Rectal smooth muscle tissue (tissue), 1 donor: Measurements from ENCODE around the gene CTU2.

Experiments used
- H3K27ac ChIP-seq: one replicate; pipeline ENCODE4 v1.7.0; 2013; ENCODE audit warnings: low read depth, low read length, inconsistent platforms
- H3K27me3 ChIP-seq: one replicate; pipeline ENCODE4 v1.7.0; 2013; ENCODE audit warnings: low read length; ENCODE audit not compliant: control insufficient read depth, insufficient read depth
- H3K36me3 ChIP-seq: one replicate; pipeline ENCODE4 v1.7.0; 2013; ENCODE audit warnings: low read length; ENCODE audit not compliant: control insufficient read depth, insufficient read depth
- H3K4me1 ChIP-seq: one replicate; pipeline ENCODE4 v1.7.0; 2013; ENCODE audit warnings: low read length; ENCODE audit not compliant: control insufficient read depth, insufficient read depth
- H3K4me3 ChIP-seq: one replicate; pipeline ENCODE4 v1.7.0; 2013; ENCODE audit warnings: low read length
- H3K9ac ChIP-seq: one replicate; pipeline ENCODE4 v1.7.0; 2013; ENCODE audit warnings: low read length

The CTU2 gene

GRCh38 chr16:88714420-88715302 lies 8.4 kb downstream of the CTU2 start:
- no peak overlapping the region for H3K27ac ChIP-seq
- no peak overlapping the region for H3K4me3 ChIP-seq
- no peaks in the 10 kb centered on the region for H3K27me3 ChIP-seq
- H3K4me1 ChIP-seq = peaks cover 5% of the 10 kb centered on the region
- H3K36me3 ChIP-seq = peaks cover 34% of the 10 kb centered on the region
- no peak overlapping the region for H3K9ac ChIP-seq

DNA sequence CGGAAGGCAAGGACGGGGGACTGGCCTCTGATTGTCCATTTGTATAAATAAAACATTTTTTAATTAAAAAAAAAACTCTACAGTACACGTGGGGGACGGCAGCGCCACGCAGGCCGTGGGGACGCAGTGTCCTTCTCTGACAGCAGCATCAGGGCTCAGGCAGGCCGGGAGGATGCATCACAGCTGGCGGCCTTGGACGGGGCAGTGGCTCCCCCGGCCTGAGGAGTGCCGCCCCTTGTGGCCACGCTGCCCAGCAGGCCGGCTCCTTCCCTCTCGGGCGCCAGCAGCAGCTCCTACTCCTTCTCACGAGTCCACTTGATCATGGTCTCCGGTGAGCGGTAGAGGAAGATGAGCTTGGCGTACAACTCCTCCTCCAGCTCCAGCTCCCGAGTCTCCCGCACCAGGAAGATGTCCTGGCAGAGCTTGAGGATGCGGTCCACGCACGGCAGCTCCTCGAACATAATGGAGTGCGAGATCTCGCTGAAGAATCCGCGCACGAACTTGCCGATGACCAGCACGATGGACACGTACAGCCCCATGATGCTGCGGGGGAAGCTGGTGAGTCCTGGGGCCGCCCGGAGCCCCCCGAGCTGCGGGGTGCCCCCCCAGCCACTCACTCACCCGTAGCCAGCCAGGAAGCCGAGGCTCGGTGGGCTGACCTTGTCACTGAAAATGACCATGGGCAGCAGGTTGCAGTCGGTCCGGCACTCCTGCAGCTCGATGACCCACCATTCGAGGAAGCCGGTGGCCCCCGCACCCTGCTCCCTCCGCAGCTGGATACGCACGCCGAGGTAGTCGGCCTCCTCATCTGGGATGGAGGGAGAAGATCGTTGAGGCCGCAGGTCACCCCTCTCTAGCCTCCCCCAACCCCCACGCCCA lies 9.2 kb downstream of the CTU2 start:
- Histone ChIP-seq H3K27ac (no peak overlapping the region), H3K27me3 (no peaks in the 10 kb centered on the region), H3K4me1 (peaks cover 6% of the 10 kb centered on the region), H3K4me3 (no peak overlapping the region), H3K36me3 (peaks cover 41% of the 10 kb centered on the region), H3K9ac (no peak overlapping the region)

GRCh38 chr16:88716201-88716600 lies 9.9 kb downstream of the CTU2 start:
- Histone ChIP-seq H3K4me1 (peaks cover 6% of the 10 kb centered on the region), H3K27ac (no peak overlapping the region), H3K9ac (no peak overlapping the region), H3K27me3 (no peaks in the 10 kb centered on the region), H3K36me3 (peaks cover 47% of the 10 kb centered on the region), H3K4me3 (no peak overlapping the region)

DNA sequence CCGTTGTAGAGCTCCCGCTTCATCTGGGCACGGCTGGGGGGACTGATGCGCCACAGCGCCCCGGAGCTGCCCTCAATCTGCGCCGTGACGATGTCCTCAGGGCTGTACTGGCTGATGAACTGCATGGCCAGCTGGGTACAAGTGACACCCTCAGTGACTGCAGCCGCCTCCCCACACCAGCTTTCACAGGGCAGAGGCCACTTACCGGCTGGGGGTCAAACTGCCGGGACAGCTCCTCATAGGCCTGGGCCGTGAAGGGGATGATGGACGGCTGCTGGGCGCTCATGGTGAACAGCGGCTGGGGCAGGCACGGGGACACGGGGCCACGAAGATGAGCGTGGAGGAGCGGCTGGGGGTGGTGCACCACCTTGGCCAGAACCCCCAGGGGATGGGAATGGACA lies 10.3 kb downstream of the CTU2 start:
- H3K36me3 ChIP-seq = peaks cover 51% of the 10 kb centered on the region
- no peak overlapping the region for H3K4me3 ChIP-seq
- H3K4me1 ChIP-seq = peaks cover 6% of the 10 kb centered on the region
- no peak overlapping the region for H3K9ac ChIP-seq
- no peak overlapping the region for H3K27ac ChIP-seq
- no peaks in the 10 kb centered on the region for H3K27me3 ChIP-seq

DNA sequence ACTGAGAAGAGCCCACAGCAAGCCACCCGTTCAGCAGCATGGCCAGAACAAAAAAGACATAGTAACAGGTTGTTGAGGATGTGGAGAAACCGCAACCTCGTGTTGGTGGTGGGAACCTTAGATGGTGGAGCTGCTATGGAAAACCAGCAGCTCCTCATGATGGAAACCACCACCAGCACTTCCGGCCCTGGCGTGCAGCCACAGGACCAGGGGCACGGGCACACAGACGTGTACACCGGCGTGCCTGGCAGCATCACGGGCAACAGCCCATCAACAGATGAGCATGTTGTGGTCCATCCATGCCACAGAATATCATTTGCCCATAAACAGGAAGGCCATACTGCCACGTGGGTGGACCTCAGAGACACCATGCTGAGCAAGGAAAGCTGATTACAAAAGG lies 11.9 kb downstream of the CTU2 start:
- Histone ChIP-seq H3K9ac (no peak overlapping the region), H3K27me3 (no peaks in the 10 kb centered on the region), H3K27ac (peak overlapping the region; percentile 71), H3K36me3 (peaks cover 62% of the 10 kb centered on the region), H3K4me3 (no peak overlapping the region), H3K4me1 (peaks cover 6% of the 10 kb centered on the region)

- Histone ChIP-seq H3K27me3 (no peaks in the 10 kb centered on the region), H3K36me3 (peaks cover 69% of the 10 kb centered on the region), H3K4me1 (peaks cover 6% of the 10 kb centered on the region), H3K27ac (peak overlapping the region; percentile 71), H3K4me3 (no peak overlapping the region), H3K9ac (no peak overlapping the region)
These were observed 13.1 kb downstream of the CTU2 start for GRCh38 chr16:88719267-88719932.

DNA sequence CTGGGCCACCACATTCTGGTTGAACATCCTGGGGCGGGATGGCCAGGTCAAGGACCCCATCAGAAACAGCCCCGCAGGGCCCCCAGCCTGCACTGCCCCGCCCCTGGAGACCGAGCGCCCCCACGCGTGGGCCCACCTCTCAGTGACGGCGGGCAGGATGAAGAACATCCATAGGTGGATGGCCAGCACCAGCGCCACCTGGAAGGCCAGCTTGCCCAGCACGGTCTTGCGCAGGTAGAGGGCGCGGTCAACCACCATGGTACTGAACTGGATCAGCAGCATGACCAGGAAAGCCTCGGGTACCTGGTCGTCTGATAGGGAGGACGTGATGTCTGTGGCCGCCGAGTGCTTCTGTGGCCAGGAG lies 13.6 kb downstream of the CTU2 start:
- peak overlapping the region; percentile 71 for H3K27ac ChIP-seq
- no peaks in the 10 kb centered on the region for H3K27me3 ChIP-seq
- H3K36me3 ChIP-seq = peaks cover 66% of the 10 kb centered on the region
- H3K4me1 ChIP-seq = peaks cover 6% of the 10 kb centered on the region
- H3K4me3 ChIP-seq = no peak overlapping the region
- H3K9ac ChIP-seq = no peak overlapping the region

- Histone ChIP-seq H3K4me1 (peaks cover 6% of the 10 kb centered on the region), H3K27ac (no peak overlapping the region), H3K4me3 (no peak overlapping the region), H3K36me3 (peaks cover 68% of the 10 kb centered on the region), H3K9ac (no peak overlapping the region), H3K27me3 (no peaks in the 10 kb centered on the region)
These were observed 14.2 kb downstream of the CTU2 start for GRCh38 chr16:88720396-88720970.

DNA sequence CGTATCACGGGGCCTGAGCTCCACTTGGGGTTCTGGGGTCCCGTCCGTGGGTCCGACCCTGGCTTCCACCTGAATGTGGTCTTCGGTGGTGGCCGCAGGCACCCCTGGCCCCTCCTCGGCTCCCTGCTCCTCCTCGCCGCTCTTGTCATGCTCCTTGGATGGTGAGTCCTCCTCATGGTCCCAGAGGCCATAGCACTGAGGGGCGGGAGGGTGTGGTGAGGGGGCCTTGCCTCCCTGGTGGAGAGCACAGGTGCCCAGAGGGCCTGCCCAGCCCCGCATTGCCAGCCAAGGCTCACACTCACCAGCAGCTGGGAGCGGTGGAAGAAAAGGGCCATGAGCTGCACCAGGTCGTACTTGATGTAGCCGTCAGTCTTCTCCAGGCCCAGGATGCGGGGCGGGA lies 14.9 kb downstream of the CTU2 start:
- Histone ChIP-seq H3K27me3 (no peaks in the 10 kb centered on the region), H3K4me3 (no peak overlapping the region), H3K9ac (no peak overlapping the region), H3K27ac (no peak overlapping the region), H3K36me3 (peaks cover 70% of the 10 kb centered on the region), H3K4me1 (peaks cover 6% of the 10 kb centered on the region)

GRCh38 chr16:88721815-88722755 lies 15.8 kb downstream of the CTU2 start:
- Histone ChIP-seq H3K27me3 (no peaks in the 10 kb centered on the region), H3K36me3 (peaks cover 64% of the 10 kb centered on the region)

DNA sequence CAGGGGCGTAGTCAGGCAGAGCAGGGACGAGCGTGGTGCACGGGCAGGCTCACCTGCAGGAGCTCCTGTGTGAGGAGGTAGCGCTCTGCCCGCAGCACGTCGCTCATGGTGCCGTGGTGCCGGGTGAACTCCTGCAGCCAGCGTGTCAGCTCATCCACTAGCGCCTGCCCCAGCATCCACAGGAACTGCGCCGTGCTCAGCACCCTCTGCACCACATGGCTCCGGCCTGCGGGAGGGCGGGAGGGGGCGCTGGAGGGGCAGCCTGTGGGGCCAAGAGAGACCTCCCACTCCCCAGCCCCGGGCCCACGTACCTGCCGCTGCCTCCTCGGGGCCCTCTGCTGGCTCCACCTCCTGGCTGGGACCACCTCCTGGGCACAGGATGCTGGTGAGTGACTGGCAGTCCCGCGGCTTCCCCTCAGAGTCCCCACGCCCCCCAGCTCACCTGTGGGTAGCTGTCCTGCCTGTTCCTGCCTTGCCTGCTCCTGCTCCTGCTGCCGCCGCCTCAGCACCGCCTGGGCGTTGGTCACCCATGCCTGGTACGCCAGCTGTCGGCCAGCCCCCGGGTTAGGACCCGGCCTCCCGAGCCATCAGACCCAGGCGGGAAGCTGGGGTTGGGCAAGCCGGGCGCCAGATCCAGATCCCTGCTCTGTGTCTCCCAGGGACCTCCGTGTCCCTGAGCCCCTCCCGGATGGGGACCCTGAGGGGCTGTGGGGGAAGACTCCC lies 16.6 kb downstream of the CTU2 start:
- peaks cover 6% of the 10 kb centered on the region for H3K4me1 ChIP-seq
- no peaks in the 10 kb centered on the region for H3K27me3 ChIP-seq
- no peak overlapping the region for H3K4me3 ChIP-seq
- H3K36me3 ChIP-seq = peaks cover 63% of the 10 kb centered on the region
- H3K9ac ChIP-seq = no peak overlapping the region
- H3K27ac ChIP-seq = no peak overlapping the region

More at GRCh38 chr16:88721815-88722755, 15.8 kb downstream of the CTU2 start:
- H3K4me1 ChIP-seq = peaks cover 6% of the 10 kb centered on the region
- no peak overlapping the region for H3K27ac ChIP-seq
- H3K4me3 ChIP-seq = no peak overlapping the region
- no peak overlapping the region for H3K9ac ChIP-seq
